Mesothelial cell of epicardium (in vitro differentiated cells): ENCODE measurements around the gene PDE4B. TPM values are rescaled to one million over a fixed set of nuclear protein-coding genes. Genes with fewer than 3 reads are reported as not detected.

Source experiments
- DNase-seq, 2 experiments: peaks; one replicate each; pipeline ENCODE4 v3.0.0; 2021; ENCODE audit warnings: low spot score in 2 of 2; ENCODE audit not compliant: unreplicated experiment in 2 of 2
- H3K27ac Mint-ChIP-seq: 2 replicates; pipeline ENCODE4 v1.8.0; 2021; ENCODE audit warnings: mixed read lengths
- H3K27me3 Mint-ChIP-seq: 2 replicates; pipeline ENCODE4 v1.8.0; 2021; ENCODE audit warnings: low read depth, mixed read lengths
- H3K36me3 Mint-ChIP-seq: 2 replicates; pipeline ENCODE4 v1.8.0; 2021; ENCODE audit warnings: mixed read lengths
- H3K4me1 Mint-ChIP-seq: 2 replicates; pipeline ENCODE4 v1.8.0; 2021; ENCODE audit warnings: mixed read lengths
- H3K4me3 Mint-ChIP-seq: 2 replicates; pipeline ENCODE4 v1.8.0; 2021; ENCODE audit warnings: mild to moderate bottlenecking, moderate library complexity, mixed read lengths
- H3K9me3 Mint-ChIP-seq: 2 replicates; pipeline ENCODE4 v1.8.0; 2021; ENCODE audit warnings: mixed read lengths
- total RNA-seq: library from RNA; stranded (reverse); gene quantifications from 3 replicates; pipeline ENCODE4 v1.2.1, GENCODE V29; 2021
- TF ChIP-seq, protein P1 (sequence below): fragments of 200-600 bp; sonication (generic); IDR thresholded peaks from one replicate; pipeline ENCODE4 v1.5.0; 2021; ENCODE audit warnings: antibody characterized with exemption; ENCODE audit not compliant: unreplicated experiment

Gene PDE4B
- total RNA-seq, 1 donor from 2014 or later: 22.3 TPM

DNA sequence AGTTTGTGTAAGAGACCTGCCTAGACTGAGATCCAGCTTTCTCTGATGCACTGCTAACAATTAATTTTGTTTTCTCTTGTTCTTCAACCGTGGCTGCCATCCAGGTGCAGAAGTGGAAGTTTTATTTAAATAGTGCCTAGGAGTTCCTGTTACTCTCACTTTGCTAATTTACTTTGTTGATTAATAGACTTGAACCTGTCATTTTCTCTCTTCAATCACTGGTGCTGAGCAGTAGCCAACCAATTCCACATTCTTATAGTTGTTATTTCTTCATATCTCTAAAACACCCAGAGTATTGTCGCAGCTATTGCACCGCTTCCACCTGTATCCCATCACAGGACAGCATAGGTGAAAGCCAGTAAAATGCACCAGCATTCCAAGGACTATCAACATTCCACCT lies 157.2 kb downstream of the PDE4B start:
- Mint-ChIP-seq H3K27ac (no peak overlapping the region), H3K9me3 (peaks cover 6% of the 10 kb centered on the region), H3K4me1 (peaks cover 2% of the 10 kb centered on the region), H3K4me3 (no peak overlapping the region), H3K36me3 (no peaks in the 10 kb centered on the region), H3K27me3 (peaks cover 1% of the 10 kb centered on the region)
- TF ChIP-seq, protein P1, sequence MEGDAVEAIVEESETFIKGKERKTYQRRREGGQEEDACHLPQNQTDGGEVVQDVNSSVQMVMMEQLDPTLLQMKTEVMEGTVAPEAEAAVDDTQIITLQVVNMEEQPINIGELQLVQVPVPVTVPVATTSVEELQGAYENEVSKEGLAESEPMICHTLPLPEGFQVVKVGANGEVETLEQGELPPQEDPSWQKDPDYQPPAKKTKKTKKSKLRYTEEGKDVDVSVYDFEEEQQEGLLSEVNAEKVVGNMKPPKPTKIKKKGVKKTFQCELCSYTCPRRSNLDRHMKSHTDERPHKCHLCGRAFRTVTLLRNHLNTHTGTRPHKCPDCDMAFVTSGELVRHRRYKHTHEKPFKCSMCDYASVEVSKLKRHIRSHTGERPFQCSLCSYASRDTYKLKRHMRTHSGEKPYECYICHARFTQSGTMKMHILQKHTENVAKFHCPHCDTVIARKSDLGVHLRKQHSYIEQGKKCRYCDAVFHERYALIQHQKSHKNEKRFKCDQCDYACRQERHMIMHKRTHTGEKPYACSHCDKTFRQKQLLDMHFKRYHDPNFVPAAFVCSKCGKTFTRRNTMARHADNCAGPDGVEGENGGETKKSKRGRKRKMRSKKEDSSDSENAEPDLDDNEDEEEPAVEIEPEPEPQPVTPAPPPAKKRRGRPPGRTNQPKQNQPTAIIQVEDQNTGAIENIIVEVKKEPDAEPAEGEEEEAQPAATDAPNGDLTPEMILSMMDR: no peak
- no peak for DNase-seq

DNA sequence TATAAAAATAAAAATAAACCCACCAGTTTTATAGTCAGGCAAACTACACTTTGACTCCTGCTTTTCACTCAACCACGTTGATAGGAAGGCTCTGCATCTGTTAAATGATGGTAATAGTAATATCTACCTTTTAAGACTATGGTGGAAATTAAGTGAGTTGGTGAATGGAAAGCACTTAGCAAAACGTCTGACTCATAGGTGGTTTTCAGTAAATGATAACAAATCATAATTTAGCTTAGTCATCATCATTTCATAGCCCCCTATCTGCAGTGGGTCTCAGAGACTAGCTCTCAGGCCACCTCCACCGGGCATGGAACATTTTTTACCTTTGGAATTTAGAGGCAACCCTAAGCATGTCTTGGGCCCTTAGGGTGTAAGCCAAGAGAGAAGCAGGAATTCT lies 160.0 kb downstream of the PDE4B start:
- no peaks in the 10 kb centered on the region for H3K9me3 Mint-ChIP-seq
- H3K27ac Mint-ChIP-seq: no peak overlapping the region
- TF ChIP-seq, protein P1: no peak
- H3K4me1 Mint-ChIP-seq: peaks cover 10% of the 10 kb centered on the region
- DNase-seq: no peak
- H3K36me3 Mint-ChIP-seq: no peaks in the 10 kb centered on the region
- H3K4me3 Mint-ChIP-seq: no peak overlapping the region
- no peaks in the 10 kb centered on the region for H3K27me3 Mint-ChIP-seq

DNA sequence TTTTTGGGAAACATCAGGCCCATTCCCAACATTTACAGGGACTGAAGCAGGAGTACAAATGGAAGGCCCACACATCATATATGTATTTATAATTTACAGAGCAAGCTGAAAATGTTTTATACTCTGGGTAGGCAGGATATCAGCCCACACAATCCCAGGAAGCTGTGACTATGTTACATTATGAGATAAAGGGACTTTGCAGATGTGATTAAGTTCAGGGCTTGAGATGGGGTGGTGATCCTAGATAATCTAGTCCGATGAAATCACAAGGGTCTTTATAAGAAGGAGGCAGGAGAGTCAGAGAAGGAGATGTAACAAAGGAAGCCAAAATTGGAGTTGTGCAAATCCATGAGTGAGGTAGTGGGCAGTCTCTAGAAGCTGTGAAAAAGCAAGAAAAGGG lies 160.5 kb downstream of the PDE4B start:
- H3K4me1 Mint-ChIP-seq: peaks cover 10% of the 10 kb centered on the region
- no peak overlapping the region for H3K4me3 Mint-ChIP-seq
- H3K36me3 Mint-ChIP-seq: no peaks in the 10 kb centered on the region
- no peaks in the 10 kb centered on the region for H3K27me3 Mint-ChIP-seq
- no peak overlapping the region for H3K27ac Mint-ChIP-seq
- H3K9me3 Mint-ChIP-seq: no peaks in the 10 kb centered on the region
- no peak for DNase-seq
- TF ChIP-seq, protein P1: no peak

DNA sequence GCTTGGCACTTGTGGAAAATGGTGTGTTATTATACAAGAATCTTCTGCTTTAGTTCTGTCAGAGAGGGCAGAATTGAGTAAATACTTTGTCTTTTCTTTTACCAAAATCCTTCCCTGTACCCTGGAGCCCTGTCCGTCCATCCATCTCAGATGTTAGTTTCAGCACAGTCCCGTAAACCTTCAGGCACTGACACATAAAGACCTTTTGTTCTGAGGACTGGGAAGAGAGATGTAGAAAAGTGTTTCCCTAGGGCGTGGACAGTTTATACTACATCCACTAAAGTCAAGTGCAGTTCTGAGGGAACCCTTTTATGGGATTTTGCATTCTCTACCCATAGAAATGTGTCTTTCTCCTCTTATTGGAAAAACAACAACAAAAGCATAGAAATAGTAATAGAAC lies 162.4 kb downstream of the PDE4B start:
- no peaks in the 10 kb centered on the region for H3K27me3 Mint-ChIP-seq
- no peaks in the 10 kb centered on the region for H3K36me3 Mint-ChIP-seq
- no peak for DNase-seq
- H3K9me3 Mint-ChIP-seq: no peaks in the 10 kb centered on the region
- TF ChIP-seq, protein P1: no peak
- peaks cover 15% of the 10 kb centered on the region for H3K4me1 Mint-ChIP-seq
- H3K4me3 Mint-ChIP-seq: no peak overlapping the region
- H3K27ac Mint-ChIP-seq: no peak overlapping the region

DNA sequence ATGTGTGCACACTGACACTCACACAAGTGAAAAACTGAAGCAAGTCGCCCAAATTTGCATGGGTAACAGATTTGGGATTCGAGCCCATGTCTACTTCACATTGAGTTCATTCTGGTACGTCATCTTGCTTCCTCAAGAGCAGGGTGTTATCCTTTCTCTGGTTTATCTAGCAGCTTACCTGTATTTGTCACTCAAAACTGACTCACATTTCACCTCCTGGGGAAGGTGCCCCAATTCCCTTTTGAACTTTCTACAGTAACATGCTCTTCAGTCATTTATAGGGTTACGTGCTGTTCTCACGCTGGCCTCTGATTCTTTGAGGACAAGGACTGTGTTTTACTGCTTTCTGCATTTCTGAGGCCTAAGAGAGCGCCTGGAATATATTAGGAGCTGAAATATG lies 162.8 kb downstream of the PDE4B start:
- Mint-ChIP-seq H3K36me3 (no peaks in the 10 kb centered on the region), H3K27ac (no peak overlapping the region), H3K4me3 (no peak overlapping the region), H3K4me1 (peaks cover 18% of the 10 kb centered on the region), H3K9me3 (no peaks in the 10 kb centered on the region), H3K27me3 (no peaks in the 10 kb centered on the region)
- DNase-seq: no peak
- TF ChIP-seq, protein P1: no peak
